Tibial artery (tissue), 4 donors: ENCODE measurements around the gene CREBRF.

ENCODE experiments used
- DNase-seq, 2 donors: peaks; one replicate each; pipeline ENCODE4 v3.0.0-alpha.2; 2019
- H3K27ac ChIP-seq, 2 donors: fragments of 200-600 bp; sonication (generic) in 1 of 2; 1 replicate in 1 of 2; 2 replicates in 1 of 2; pipeline ENCODE4 v1.5.1; 2018 to 2019; ENCODE audit warnings: mild to moderate bottlenecking in 1 of 2
- H3K27me3 ChIP-seq, 2 donors: fragments of 200-600 bp; sonication (generic) in 1 of 2; one replicate each; pipeline versions ENCODE4 v1.5.1 to v1.6.0; 2016 to 2019
- H3K36me3 ChIP-seq, 3 donors: fragments of 200-600 bp; sonication (generic) in 2 of 3; one replicate each; pipeline ENCODE4 v1.5.1; 2016 to 2019; ENCODE audit warnings: mild to moderate bottlenecking in 2 of 3
- H3K4me1 ChIP-seq, 4 donors: fragments of 200-600 bp; sonication (generic) in 2 of 4; 1 replicate in 3 of 4; 2 replicates in 1 of 4; pipeline ENCODE4 v1.5.1; 2016 to 2019
- H3K4me3 ChIP-seq, 2 donors: fragments of 200-600 bp; sonication (generic) in 1 of 2; 1 replicate in 1 of 2; 2 replicates in 1 of 2; pipeline ENCODE4 v1.5.1; 2018 to 2019; ENCODE audit warnings: mild to moderate bottlenecking in 2 of 2
- H3K9me3 ChIP-seq, 3 donors: fragments of 200-600 bp; sonication (generic) in 1 of 3; one replicate each; pipeline ENCODE4 v1.5.1; 2016 to 2019
- CTCF ChIP-seq, 2 experiments: fragments of 200-600 bp in 1 of 2; fragments of 450-650 bp in 1 of 2; IDR thresholded peaks; one replicate each; pipeline ENCODE4 v1.5.1; 2017 to 2019; ENCODE audit warnings: antibody characterized with exemption in 2 of 2, mild to moderate bottlenecking in 1 of 2, moderate library complexity in 1 of 2
- intact Hi-C: fragments of 100-400 bp; cut with DNase I; formaldehyde crosslinking; loops from one replicate; pipeline ENCODE4 v1.15.0; 2023; ENCODE audit warnings: low total_unique reads

Gene CREBRF

DNA sequence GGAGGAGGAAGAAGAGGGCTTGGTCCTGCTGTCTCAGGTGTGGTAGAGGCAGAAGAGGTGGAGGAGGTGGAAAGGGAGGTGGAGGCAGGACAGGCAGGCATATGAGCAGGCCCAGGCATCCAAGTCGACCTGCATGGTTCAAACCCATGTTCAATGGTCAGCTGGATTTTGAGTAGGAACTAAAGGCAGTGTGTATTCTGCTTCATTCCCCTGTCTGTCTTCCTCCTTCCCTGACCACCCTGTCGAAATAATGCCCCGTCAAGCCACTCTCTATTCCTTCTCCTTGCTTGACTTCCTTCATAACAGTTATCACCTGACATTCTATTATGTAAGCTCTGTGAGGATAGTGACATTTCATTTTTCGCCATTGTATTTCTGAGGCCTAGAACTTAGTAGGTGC lies 37.8 kb upstream of the CREBRF start:
- intact Hi-C loops = no loop called here
- no peak for DNase-seq
- H3K4me3 ChIP-seq = no peak overlapping the region
- no peak overlapping the region for H3K27ac ChIP-seq
- H3K9me3 ChIP-seq = no peaks in the 10 kb centered on the region
- peaks cover 13 to 25% (median 21%) of the 10 kb centered on the region in 3 donors for H3K36me3 ChIP-seq
- H3K27me3 ChIP-seq = no peaks in the 10 kb centered on the region
- peaks cover 0 to 48% (median 25%) of the 10 kb centered on the region in 4 donors for H3K4me1 ChIP-seq
- TF ChIP-seq CTCF (IDR thresholded peaks at IDR 0.05) = no peak

DNA sequence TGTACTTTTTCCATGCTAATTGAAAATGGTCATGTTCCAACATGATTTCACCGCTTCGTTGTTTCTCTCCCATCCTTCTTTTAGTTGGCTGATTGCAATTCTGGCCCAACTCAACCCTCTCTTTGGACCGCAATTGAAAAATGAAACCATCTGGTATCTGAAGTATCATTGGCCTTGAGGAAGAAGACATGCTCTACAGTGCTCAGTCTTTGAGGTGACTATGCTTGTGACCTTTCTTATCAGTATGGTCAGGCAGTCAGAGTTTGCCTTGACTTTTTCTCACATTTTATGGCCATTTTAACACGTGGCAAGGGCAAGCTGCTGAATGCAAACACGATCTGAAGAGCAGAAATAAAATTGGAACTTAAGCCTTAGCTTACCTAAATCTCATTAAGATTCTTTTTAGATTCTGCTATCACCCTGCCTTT lies 36.0 kb upstream of the CREBRF start:
- Histone ChIP-seq H3K36me3 (peaks cover 13 to 25% (median 21%) of the 10 kb centered on the region in 3 donors), H3K4me1 (peaks cover 0 to 41% (median 24%) of the 10 kb centered on the region in 4 donors), H3K27ac (no peak overlapping the region), H3K9me3 (no peaks in the 10 kb centered on the region), H3K4me3 (no peak overlapping the region), H3K27me3 (no peaks in the 10 kb centered on the region)
- no peak for DNase-seq
- intact Hi-C loops = no loop called here
- TF ChIP-seq CTCF (IDR thresholded peaks at IDR 0.05) = no peak

DNA sequence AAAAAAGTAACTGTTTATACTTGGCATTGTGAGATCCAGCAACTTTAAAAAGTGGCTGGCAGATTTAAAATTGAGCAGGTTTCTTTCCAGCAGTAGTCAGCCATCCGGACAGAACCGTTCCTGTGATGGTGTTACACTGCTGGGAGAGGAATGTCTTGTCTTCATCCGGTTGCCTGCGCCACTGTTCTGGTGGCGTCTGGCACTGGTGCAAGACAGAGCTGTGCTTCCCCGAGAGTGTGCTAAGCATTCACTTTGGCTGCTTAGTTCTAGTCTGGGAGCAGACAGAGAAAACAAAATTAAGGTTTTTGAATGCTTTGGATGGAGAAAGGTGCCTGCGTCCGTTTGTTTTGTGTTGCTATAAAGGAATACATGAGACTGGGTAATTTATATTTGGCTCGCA lies 35.5 kb upstream of the CREBRF start:
- Histone ChIP-seq H3K9me3 (no peaks in the 10 kb centered on the region), H3K4me1 (peaks cover 0 to 36% (median 19%) of the 10 kb centered on the region in 4 donors), H3K27me3 (no peaks in the 10 kb centered on the region), H3K27ac (no peak overlapping the region), H3K4me3 (no peak overlapping the region), H3K36me3 (peaks cover 13 to 25% (median 21%) of the 10 kb centered on the region in 3 donors)
- no peak for DNase-seq
- intact Hi-C loops = no loop called here
- no peak for TF ChIP-seq CTCF (IDR thresholded peaks at IDR 0.05)

DNA sequence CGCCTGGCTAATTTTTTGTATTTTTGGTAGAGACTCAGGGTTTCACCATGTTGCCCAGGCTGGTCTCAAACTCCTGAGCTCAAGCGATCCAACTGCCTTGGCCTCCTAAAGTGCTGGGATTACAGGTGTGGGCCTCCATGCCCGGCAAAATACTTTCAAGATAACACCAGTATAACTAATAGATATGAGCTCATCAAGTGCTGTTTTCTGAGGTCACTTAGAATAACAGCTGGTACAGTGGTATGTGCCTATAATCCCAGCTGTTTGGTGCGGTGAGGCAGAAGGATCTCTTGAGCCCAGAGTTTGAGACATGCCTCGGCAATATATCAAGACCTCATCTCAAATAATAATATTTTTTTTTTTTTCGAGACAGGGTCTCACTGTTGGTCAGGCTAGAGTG lies 30.5 kb upstream of the CREBRF start:
- H3K36me3 ChIP-seq = peaks cover 12 to 19% (median 16%) of the 10 kb centered on the region in 3 donors
- intact Hi-C loops = no loop called here
- TF ChIP-seq CTCF (IDR thresholded peaks at IDR 0.05) = no peak
- DNase-seq = no peak
- H3K27ac ChIP-seq = no peak overlapping the region
- H3K4me3 ChIP-seq = no peak overlapping the region
- H3K4me1 ChIP-seq = peaks cover 0 to 41% (median 15%) of the 10 kb centered on the region in 4 donors
- no peaks in the 10 kb centered on the region for H3K27me3 ChIP-seq
- no peaks in the 10 kb centered on the region for H3K9me3 ChIP-seq

DNA sequence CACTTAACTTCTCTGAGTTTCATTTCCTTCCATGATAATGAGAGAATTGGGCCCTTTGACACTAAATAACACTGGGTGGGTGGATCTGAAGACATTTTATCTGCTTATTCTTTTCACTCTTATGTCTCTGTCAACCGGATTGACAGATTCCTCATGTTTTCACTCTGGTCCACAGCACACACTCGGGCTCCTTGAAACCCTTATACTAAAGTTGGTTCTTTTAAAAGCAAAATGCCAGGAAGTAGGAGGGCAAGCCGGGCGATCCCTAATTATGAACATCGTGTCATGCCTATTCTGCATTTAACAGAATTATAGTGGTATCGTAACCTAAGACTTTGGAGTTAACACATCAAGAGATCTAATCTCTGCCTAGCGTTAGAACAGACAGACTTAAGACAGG lies 28.2 kb upstream of the CREBRF start:
- no peak for TF ChIP-seq CTCF (IDR thresholded peaks at IDR 0.05)

DNA sequence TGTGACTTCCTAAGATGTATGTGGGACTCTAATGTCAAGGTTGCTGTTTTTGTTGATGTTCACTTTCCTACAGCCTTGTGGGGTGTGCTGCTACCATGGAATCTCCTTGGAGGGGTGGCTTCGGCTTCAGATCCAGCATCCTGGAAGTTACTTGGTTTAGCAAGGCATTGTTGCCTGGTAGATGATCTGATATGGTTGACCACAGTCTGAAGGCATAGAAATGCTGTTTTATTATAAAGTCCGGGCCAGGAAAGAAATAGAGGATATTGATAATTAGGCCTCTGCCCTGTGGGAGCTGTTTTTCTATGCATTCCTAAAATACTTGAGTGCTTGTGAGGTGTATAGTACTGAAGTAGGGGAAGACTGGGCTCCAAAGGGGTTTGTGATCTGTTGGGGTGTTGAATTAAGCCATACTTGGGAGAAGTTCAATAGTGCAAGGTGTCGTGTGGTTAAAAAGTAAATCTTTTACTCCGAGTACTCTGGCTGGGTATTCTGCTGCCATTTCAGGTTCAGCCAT lies 27.3 kb upstream of the CREBRF start:
- Histone ChIP-seq H3K27me3 (no peaks in the 10 kb centered on the region), H3K27ac (peak overlapping the region in 1 of 2 donors; percentile 35), H3K9me3 (no peaks in the 10 kb centered on the region), H3K4me3 (no peak overlapping the region), H3K4me1 (peaks cover 0 to 27% (median 10%) of the 10 kb centered on the region in 4 donors), H3K36me3 (no peaks in the 10 kb centered on the region)
- no peak for DNase-seq
- intact Hi-C loops = no loop called here
- TF ChIP-seq CTCF (IDR thresholded peaks at IDR 0.05) = no peak

More for the DNA sequence above, 28.2 kb upstream of the CREBRF start:
- no peaks in the 10 kb centered on the region for H3K27me3 ChIP-seq
- H3K9me3 ChIP-seq = no peaks in the 10 kb centered on the region
- DNase-seq = no peak
- H3K27ac ChIP-seq = no peak overlapping the region
- intact Hi-C loops = no loop called here
- H3K4me1 ChIP-seq = peaks cover 0 to 31% (median 10%) of the 10 kb centered on the region in 4 donors
- H3K4me3 ChIP-seq = no peak overlapping the region
- H3K36me3 ChIP-seq = peaks cover 0 to under 1% (median 0%) of the 10 kb centered on the region in 3 donors
